GM15510 (cell line): ENCODE data around the gene OTOF.

Experiments
- POLR2A ChIP-seq: IDR thresholded peaks from 3 replicates; pipeline ENCODE4 v1.6.1; 2011; ENCODE audit warnings: borderline replicate concordance; ENCODE audit not compliant: insufficient read length; ENCODE audit errors: extremely low read depth

OTOF gene

DNA sequence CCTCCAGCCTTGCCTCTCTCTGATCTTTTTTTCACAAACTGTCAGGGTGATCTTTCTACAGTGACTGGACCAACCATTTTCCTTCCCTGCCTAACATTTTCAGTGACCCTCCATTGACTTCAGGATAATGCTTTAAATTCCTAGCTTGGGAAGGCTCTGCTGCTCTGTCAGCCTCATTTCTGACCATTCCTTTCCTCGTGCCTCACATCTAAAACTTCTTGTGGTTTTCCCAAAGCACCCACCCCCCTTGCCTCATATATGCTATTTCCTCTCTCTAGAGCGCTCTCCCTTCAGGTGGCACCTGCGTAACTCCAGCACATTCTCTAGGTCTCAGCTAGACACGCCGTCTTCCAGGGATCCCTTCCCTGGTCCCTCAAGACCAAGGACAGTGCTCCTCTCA is 39.0 kb downstream of the OTOF start:
- no peak for TF ChIP-seq POLR2A

DNA sequence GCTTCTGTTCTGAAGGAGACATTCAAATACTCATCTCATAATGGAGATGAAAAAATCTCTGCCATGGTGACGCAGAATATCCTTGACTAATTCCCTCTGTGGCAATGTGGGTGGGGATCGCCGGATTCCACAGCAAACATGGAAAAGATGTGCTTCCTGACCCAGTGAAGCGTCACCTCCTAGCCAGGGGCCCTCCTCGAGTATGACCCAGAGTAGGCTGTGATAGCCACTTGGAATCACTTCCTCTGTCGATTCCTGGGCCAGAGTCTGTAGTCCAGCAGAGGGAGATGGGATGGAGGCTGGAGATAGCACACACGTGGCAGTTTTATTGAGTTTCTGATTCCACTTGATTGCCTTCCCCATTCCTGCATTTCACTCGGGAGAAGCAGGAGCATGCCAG is 39.4 kb downstream of the OTOF start:
- no peak for TF ChIP-seq POLR2A

DNA sequence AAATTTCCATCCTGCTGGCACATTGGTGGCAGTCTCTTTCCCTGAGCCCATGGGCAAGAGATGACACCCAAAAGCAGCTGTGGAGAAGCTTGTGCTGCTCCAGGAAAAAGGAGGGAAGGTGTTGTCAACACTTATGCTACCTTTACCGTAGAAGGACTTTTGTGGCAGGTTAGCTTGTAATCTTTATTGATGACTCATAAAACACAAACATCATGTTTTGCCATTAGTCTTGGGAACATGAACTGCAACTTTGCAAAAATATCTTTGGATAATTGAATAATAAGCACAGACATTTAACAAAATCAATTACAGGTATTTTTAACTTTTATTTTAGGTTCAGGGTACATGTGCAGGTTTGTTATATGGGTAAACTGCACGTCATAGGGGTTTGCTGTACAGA is 42.8 kb downstream of the OTOF start:
- TF ChIP-seq POLR2A, result no peak

DNA sequence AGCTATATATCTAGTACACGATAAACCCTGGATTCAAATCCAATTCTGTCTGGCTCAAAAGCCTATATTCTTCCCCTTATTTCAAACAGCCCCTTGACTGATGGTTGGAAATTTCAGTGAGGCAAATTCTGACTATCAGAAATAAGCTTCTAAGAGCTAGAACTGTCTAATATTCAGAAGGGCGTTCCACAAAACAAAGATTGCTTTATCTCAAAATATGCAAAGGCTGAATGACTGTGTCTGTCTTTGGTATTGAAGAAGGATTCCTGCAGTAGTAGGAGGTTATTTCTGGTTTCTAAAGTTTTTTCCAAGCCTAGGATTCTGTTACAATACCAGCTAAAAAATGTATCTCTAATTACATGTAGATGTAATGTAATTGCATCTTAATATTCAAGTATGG is 45.1 kb downstream of the OTOF start:
- TF ChIP-seq POLR2A, result no peak

DNA sequence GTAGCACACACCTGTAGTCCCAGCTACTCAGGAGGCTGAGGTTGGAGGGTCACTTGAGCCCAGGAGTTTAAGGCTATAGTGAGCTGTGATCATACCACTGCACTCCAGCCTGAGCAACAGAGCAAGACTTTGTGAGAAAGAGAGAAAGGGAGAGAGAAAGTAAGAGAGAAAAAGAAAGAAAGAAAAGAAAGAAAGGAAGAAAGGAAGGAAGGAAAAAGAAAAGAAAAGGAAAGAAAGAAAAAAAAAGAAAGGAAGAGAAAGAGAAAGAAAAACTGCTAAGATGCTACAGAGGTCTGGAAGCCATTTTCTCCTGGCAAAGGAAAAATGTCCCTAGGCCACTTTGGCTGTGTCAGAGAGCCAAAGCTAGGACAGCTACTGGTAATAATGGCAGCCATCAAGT is 45.6 kb downstream of the OTOF start:
- no peak for TF ChIP-seq POLR2A

DNA sequence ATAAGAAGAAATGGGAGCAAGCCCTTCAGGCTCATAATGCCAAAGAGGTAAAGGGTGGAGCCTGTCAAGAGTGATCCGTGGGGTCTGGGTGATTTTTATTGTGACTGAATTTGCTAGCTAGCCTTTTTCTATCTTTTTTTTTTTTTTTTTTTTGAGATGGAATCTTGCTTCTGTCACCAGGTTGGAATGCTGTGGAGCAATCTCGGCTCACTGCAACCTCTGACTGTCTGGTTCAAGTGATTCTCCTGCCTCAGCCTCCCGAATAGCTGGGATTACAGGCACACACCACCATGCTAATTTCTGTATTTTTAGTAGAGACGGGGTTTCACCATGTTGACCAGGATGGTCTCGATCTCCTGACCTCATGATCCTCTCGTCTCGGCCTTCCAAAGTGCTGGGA is 47.1 kb downstream of the OTOF start:
- no peak for TF ChIP-seq POLR2A

DNA sequence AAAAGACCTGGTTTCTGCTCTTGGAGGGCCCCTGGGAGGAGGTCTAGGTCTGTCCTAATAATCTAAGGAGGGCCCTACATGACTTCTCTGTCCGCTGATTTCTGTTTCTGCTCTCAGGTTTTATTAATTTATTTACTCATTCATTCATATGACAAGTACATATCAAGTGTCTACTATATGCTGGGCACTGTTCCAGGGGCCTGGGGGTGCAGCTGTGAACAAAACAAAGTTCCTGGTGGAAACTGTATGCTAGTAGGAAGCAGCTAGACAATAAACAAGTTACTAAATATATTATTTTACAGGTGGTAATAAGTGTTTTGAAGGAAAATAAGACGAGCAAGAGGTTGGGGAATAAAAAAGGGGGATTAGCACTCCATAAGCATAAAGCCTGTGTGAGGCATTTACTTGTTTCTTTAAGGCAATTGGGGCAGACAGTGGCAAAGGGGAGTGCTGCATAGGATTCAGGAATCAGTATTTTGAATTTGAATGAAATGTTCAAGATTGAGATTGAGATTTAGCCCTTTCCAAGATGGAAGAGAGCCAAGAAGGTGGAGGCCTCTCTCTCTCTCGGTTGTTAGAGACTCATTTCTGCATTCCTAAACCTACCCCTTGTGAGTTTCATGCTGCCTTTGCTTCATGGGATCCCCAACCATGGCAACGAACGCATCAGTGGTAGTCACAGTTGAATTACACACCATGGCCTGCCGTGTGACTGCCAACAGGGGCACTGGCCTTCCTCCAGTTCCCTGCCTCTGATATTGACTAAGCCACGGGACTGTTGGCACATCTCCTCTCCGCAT is 47.9 kb downstream of the OTOF start:
- no peak for TF ChIP-seq POLR2A

DNA sequence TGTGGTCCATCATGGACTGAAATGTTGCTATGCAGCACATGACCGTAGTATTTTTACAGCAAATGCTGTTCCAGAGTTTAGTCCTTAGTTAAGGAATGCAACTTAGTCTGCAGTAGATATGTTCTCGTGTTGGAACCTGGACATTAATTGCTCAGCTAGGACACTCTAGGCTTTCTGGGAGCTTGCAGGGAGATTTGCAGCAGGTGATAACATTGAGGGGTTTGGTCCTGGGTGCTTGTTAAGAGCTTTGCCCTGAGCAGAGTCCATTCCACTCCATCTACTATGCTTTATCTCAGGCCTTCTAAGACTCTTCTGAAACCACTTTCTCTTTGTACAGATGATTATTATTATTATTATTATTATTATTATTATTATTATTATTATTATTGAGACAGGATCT is 49.1 kb downstream of the OTOF start:
- TF ChIP-seq POLR2A, result no peak

DNA sequence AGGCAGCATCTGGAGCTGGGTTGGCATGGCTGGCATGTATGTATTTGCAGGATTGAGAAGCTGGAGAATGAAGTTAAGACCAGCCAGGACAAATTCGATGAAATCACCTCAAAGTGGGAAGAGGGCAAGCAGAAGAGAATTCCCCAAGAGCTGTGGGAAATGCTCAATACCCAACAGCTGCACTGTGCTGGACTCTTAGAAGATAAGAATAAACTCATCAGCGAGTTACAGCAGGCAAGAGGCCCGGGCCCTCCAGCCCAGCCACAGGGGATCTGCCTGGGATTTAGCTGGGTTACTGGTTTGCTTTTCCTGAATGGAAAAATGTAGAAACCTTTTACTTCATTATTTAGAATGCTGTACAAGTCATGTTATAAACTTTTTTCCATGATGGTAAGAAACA is 53.7 kb downstream of the OTOF start:
- TF ChIP-seq POLR2A, result no peak

DNA sequence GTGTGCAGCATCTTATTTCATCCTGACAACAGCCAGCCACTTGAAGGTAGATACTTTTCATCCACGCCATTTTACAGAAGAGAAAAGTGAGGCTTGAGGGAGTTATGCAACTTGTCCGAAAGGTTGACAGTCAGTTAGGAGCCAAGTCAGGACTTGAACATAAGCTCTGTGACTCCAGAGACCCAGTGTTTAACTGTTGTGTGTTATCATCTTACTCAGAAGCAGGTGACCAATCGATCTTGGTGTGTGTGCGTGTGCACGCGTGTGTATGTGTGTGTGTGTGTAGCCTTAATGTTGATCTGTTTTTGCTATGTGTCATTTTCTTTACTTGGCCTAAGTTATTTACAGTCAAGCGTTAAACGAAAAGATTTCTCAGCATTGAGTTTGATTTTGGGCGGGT is 54.2 kb downstream of the OTOF start:
- no peak for TF ChIP-seq POLR2A

DNA sequence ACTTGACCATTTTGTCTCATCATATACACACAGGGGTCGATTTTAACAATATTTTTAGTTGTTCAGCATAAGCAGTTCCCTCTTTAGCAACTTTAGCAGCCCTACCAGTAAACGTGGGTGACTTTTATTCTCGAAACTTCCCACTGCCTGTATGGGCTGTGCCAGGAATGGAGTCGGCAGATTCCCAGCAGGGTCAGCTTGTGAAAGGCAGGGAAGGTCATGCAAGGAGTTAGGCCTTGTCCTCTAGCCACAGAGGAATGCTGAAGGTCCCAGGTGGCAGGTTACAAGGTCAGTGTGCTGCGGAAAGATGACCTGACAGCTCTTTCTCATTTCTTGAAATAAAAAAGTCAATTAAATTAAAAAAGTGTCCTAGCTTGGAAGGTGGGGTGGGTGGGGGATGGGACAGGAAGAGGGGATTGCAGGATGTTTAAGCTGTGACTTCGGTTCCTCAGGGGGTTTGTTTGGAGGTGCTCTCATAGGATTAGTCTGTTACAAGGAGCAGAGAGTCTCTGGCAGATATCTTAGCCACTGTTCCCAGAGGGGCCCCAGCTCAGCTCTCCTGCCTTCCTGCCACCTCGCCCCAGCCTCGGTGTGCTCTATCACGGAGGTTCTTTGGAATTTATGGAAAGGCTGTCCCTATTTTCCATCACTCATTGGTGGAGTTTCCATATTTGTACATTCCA is 54.8 kb downstream of the OTOF start:
- no peak for TF ChIP-seq POLR2A

DNA sequence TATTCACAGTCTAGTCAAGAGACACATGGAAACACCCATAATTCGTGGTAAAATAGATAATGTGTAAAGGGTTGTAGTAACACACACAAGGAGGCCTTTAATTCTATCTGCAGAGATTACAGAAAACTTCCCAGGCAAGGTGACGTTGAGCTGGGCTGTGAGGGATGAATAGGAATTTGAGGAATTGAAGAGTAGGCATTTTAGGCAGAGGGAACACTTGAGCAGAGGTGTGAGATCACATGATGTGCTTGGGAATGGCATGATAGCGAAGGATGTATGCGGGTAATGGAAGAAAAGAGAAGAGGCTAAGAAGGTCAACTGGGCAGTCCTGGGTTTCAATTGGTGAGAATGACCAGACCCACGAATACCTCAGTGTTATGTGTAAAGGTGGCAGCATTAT is 56.0 kb downstream of the OTOF start:
- no peak for TF ChIP-seq POLR2A

DNA sequence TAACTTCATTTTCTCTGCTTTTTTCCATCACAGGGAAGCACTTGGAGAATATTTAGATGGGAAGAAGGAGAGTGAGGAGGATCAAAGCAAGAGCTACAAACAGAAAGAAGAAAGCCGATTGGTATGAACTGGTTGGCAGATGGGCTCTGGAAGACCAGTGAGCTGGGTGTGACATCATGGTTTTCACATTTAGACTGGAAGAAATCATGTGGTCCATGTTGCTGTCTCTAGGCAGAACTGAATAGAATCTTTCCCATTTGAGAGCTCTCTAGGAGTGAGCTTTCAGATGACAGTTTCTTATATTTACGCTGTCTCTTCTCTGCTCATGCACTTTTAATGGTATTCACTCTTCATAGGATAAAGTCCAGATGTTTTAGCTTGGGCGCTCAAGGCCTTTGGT is 63.6 kb downstream of the OTOF start:
- no peak for TF ChIP-seq POLR2A

DNA sequence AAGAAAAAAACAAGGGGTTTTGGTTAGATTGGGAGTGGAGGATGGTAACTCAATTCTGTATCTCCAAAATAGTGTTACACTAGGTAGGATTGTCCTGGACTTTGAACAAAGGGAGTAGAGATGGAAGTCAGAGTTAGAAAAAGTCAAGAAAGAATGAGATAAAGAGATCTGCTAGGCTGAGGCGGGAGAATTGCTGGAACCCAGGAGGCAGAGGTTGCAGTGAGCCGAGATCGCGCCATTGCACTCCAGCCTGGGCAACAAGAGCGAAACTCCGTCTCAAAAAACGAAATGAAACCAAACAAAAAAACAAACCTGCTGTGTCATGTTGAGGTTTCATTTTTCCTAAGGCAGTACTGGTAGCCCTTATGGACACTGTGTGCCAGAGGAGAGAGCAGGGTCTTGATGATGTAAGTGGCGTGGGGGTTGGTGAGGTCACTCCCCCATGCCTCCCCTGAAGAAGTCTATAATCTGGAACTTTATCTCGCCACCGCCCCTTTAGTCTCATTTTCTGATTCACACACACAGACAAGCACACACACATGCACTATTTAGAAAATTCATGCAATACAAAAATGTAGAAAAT is 65.7 kb downstream of the OTOF start:
- TF ChIP-seq POLR2A, result no peak

DNA sequence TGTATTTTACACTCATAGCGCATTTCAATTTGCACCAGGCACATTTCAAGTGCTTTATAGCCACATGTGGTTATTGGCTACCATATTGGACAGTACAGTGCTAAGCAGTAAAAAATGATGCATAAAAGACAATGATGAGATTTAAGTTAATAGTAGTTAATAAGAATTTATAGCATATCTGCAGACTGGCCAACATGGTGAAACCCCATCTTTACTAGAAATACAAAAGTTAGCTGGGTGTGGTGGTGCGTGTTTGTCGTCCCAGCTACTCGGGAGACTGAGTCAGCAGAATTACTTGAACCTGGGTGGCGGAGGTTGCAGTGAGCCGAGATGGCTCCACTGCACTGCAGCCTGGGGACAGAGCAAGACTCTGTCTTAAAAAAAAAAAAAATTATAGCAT is 66.5 kb downstream of the OTOF start:
- TF ChIP-seq POLR2A, result no peak

DNA sequence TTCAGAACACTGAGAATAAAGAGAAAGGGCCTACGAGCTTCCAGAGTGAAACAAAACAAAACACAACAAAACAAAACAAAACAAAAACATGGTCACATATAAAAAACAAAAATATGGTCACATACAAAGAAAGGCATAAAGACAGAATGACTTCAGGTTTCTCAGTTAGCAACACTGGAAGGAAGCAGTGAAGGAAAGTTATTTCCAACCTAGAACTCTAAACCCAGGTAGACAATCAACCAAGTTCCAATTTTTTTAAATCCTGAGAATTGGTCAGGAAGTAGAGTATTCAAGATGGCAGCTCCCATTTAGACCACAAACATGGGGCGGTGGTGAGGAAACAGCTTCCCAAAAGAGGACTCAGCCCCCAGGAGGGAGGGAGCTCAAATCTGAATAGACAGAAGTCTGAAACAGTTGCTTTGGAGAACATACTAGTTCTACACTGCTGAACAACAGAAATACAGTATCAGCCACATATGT is 67.1 kb downstream of the OTOF start:
- no peak for TF ChIP-seq POLR2A
